HG03439 (cell line): ENCODE measurements around the gene CACNA1C.

Experiments used
- ATAC-seq: cut with Tn5 transposase; IDR thresholded peaks from one replicate; pipeline ENCODE4 v1.9.1; 2021; ENCODE audit warnings: mild to moderate bottlenecking, moderate library complexity; ENCODE audit not compliant: unreplicated experiment

The CACNA1C gene

GRCh38 chr12:2460051-2460670 lies 407.4 kb downstream of the CACNA1C start:
- ATAC-seq, result no peak

- ATAC-seq, result no peak
Measured at GRCh38 chr12:2461046-2461445, 408.3 kb downstream of the CACNA1C start.

GRCh38 chr12:2461645-2462044 lies 408.9 kb downstream of the CACNA1C start:
- no peak for ATAC-seq

- no peak for ATAC-seq
Measured at GRCh38 chr12:2462087-2462486, 409.3 kb downstream of the CACNA1C start.

GRCh38 chr12:2463719-2464118 lies 410.9 kb downstream of the CACNA1C start:
- no peak for ATAC-seq

GRCh38 chr12:2465681-2466080 lies 412.9 kb downstream of the CACNA1C start:
- ATAC-seq, result no peak

- ATAC-seq, result no peak
Measured at GRCh38 chr12:2466211-2466610, 413.4 kb downstream of the CACNA1C start.

GRCh38 chr12:2467447-2468195 lies 414.8 kb downstream of the CACNA1C start:
- ATAC-seq, result no peak

- no peak for ATAC-seq
Measured at GRCh38 chr12:2475984-2476383, 423.2 kb downstream of the CACNA1C start.

GRCh38 chr12:2477009-2477766 lies 424.4 kb downstream of the CACNA1C start:
- no peak for ATAC-seq

GRCh38 chr12:2479851-2480535 lies 427.2 kb downstream of the CACNA1C start:
- ATAC-seq, result no peak

- ATAC-seq, result no peak
Measured at GRCh38 chr12:2481346-2481745, 428.6 kb downstream of the CACNA1C start.

- ATAC-seq, result no peak
Measured at GRCh38 chr12:2481951-2482350, 429.2 kb downstream of the CACNA1C start.

GRCh38 chr12:2482938-2483660 lies 430.3 kb downstream of the CACNA1C start:
- no peak for ATAC-seq

- no peak for ATAC-seq
Measured at GRCh38 chr12:2483713-2484112, 430.9 kb downstream of the CACNA1C start.

GRCh38 chr12:2484141-2484776 lies 431.5 kb downstream of the CACNA1C start:
- ATAC-seq, result no peak

GRCh38 chr12:2485681-2486080 lies 432.9 kb downstream of the CACNA1C start:
- no peak for ATAC-seq

- ATAC-seq, result no peak
Measured at GRCh38 chr12:2486796-2487195, 434.0 kb downstream of the CACNA1C start.

- ATAC-seq, result no peak
Measured at GRCh38 chr12:2487278-2487677, 434.5 kb downstream of the CACNA1C start.

- no peak for ATAC-seq
Measured at GRCh38 chr12:2488131-2488530, 435.3 kb downstream of the CACNA1C start.
